Measurements from ENCODE around the gene SERGEF. TPM values are rescaled to one million over a fixed set of nuclear protein-coding genes. Genes with fewer than 3 reads are reported as not detected.

Gene SERGEF
- total RNA-seq, 1 donor: 16.9 TPM

GRCh38 chr11:18036456-18036855 is 23.6 kb upstream of the SERGEF start:
- H3K4me3 ChIP-seq (ENCODE audit: low read depth, low read length): no peak overlapping the region
- TF ChIP-seq, protein P1, sequence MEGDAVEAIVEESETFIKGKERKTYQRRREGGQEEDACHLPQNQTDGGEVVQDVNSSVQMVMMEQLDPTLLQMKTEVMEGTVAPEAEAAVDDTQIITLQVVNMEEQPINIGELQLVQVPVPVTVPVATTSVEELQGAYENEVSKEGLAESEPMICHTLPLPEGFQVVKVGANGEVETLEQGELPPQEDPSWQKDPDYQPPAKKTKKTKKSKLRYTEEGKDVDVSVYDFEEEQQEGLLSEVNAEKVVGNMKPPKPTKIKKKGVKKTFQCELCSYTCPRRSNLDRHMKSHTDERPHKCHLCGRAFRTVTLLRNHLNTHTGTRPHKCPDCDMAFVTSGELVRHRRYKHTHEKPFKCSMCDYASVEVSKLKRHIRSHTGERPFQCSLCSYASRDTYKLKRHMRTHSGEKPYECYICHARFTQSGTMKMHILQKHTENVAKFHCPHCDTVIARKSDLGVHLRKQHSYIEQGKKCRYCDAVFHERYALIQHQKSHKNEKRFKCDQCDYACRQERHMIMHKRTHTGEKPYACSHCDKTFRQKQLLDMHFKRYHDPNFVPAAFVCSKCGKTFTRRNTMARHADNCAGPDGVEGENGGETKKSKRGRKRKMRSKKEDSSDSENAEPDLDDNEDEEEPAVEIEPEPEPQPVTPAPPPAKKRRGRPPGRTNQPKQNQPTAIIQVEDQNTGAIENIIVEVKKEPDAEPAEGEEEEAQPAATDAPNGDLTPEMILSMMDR (IDR thresholded peaks at IDR 0.05; ENCODE audit: insufficient read depth, low read length): no peak
- no peak for DNase-seq (ENCODE audit: low read depth)

DNA sequence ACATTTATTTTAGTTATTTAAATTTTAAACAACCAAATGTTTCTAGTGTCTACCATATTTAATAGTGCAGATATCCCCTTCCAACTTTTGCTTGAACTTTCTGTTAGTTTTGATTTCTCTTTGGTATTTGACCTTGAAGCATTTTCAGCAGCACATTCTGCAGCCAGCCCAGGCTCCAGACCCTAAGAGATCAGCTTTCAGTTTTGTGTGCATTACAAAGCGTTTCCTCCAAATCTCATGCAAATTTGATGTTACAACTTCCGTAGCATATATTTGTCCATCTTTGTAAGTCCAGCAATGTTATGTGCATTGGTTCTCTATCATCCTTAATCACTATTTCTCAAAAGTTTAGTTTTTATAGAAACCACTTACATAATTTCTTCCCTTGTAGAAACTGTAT is 14.6 kb upstream of the SERGEF start:
- H3K4me3 ChIP-seq (ENCODE audit: low read depth, low read length): no peak overlapping the region
- DNase-seq (ENCODE audit: low read depth): no peak
- TF ChIP-seq, protein P1 (IDR thresholded peaks at IDR 0.05; ENCODE audit: insufficient read depth, low read length): no peak

DNA sequence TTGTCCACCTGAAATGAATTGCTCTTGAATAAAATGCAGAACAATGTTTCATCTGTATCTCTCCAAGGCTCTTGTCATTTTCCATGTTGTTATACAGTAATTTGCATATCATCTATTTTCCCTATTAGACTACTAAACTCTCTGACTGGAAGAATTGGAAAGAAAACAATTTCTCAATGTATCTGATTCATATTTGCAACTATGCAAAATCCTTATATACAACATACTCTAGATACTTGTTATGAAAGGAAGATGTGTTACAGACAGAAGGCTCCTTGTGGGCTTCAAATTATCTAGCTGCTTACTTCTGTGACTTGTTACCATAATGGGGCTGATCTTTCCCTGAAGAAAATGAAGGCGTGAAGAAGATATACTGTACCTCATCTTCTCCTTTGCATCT is 9.6 kb upstream of the SERGEF start:
- no peak overlapping the region for H3K4me3 ChIP-seq (ENCODE audit: low read depth, low read length)
- TF ChIP-seq, protein P1 (IDR thresholded peaks at IDR 0.05; ENCODE audit: insufficient read depth, low read length): no peak
- no peak for DNase-seq (ENCODE audit: low read depth)

GRCh38 chr11:18019650-18020049 is 6.8 kb upstream of the SERGEF start:
- DNase-seq (ENCODE audit: low read depth): no peak
- H3K4me3 ChIP-seq (ENCODE audit: low read depth, low read length): no peak overlapping the region
- TF ChIP-seq, protein P1 (IDR thresholded peaks at IDR 0.05; ENCODE audit: insufficient read depth, low read length): no peak

DNA sequence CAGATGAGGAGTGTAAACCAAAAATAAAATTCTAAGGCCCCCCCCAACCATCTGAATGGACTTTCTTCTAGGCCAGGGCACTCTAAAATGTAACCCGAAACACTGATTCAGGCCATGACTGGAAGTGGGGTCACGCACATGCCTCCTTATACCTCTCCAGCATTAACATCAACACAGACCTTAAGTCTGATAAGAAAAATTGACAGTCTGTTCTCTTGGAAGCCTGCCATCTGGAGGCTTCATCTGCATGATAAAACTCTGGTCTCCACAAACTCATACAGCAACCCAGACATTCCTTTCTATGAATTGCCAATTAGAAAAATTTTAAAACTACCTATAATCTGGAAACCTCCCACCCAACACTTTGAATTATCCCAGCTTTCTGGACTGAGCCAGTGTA is 3.9 kb upstream of the SERGEF start:
- TF ChIP-seq, protein P1 (IDR thresholded peaks at IDR 0.05; ENCODE audit: insufficient read depth, low read length): no peak
- no peak for DNase-seq (ENCODE audit: low read depth)
- no peak overlapping the region for H3K4me3 ChIP-seq (ENCODE audit: low read depth, low read length)

DNA sequence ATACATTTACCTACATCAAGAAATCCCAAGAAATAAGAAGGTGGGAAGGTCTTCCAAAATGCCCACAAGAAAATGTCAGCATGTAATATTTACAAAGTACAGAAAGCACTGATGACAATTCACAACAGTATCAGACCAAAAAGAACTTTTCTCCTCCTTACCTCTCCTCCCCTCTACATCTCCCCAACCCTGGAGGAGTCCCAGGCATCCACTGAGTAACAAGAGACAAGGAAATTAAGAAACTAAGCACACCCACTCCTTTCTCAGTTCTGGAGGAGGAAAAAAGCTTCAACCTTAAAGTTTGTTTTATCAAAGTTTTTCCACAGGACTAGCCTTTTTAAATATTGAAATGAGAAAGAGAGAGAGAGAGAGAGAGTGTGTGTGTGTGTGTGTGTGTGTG is 2.0 kb upstream of the SERGEF start:
- TF ChIP-seq, protein P1 (IDR thresholded peaks at IDR 0.05; ENCODE audit: insufficient read depth, low read length): no peak
- no peak for DNase-seq (ENCODE audit: low read depth)
- no peak overlapping the region for H3K4me3 ChIP-seq (ENCODE audit: low read depth, low read length)

GRCh38 chr11:18013790-18014507 is 1.1 kb upstream of the SERGEF start:
- peak; percentile 10 for DNase-seq (ENCODE audit: low read depth)
- TF ChIP-seq, protein P1 (IDR thresholded peaks at IDR 0.05; ENCODE audit: insufficient read depth, low read length): no peak
- peak overlapping the region; percentile 81 for H3K4me3 ChIP-seq (ENCODE audit: low read depth, low read length)

All from fibroblast of the aortic adventitia (primary cell).